Neural cell (in vitro differentiated cells): ENCODE measurements around the gene ITPK1. TPM values are rescaled to one million over a fixed set of nuclear protein-coding genes. Genes with fewer than 3 reads are reported as not detected.

Source experiments
- H2AFZ ChIP-seq: fragments of 200-600, 300-800 bp; sonication (generic), shearing (Covaris generic); 2 replicates; pipeline ENCODE4 v1.6.0; 2014; ENCODE audit warnings: low read depth, mild to moderate bottlenecking, antibody characterized with exemption, low read length, moderate library complexity
- H3F3A ChIP-seq: fragments of 200-600 bp; shearing (Covaris generic); 2 replicates; pipeline ENCODE4 v1.6.1; 2016; ENCODE audit warnings: mild to moderate bottlenecking, moderate library complexity, mixed read lengths, antibody characterized with exemption, low read length; ENCODE audit not compliant: insufficient read depth, poor library complexity, severe bottlenecking
- H3K27ac ChIP-seq: fragments of 200-600, 300-800 bp; sonication (generic), shearing (Covaris generic); 2 replicates; pipeline ENCODE4 v1.5.1; 2014; ENCODE audit warnings: mild to moderate bottlenecking, low read length, moderate library complexity
- H3K27me3 ChIP-seq: fragments of 300-800, 200-600 bp; sonication (generic), shearing (Covaris generic); 2 replicates; pipeline ENCODE4 v1.6.0; 2014; ENCODE audit warnings: mild to moderate bottlenecking, low read depth, low read length, moderate library complexity; ENCODE audit not compliant: insufficient read depth
- H3K36me3 ChIP-seq: fragments of 300-800, 200-600 bp; sonication (generic), shearing (Covaris generic); 2 replicates; pipeline ENCODE4 v1.5.1; 2014; ENCODE audit warnings: mild to moderate bottlenecking, antibody characterized with exemption, low read length, moderate library complexity; ENCODE audit not compliant: insufficient read depth
- H3K4me2 ChIP-seq: fragments of 300-800, 200-600 bp; sonication (generic), shearing (Covaris generic); 2 replicates; pipeline ENCODE4 v1.6.0; 2014; ENCODE audit warnings: mild to moderate bottlenecking, low read length
- H3K4me3 ChIP-seq: fragments of 300-800, 200-600 bp; sonication (generic), shearing (Covaris generic); 2 replicates; pipeline ENCODE4 v1.5.1; 2014; ENCODE audit warnings: mild to moderate bottlenecking, low read length, moderate library complexity
- H3K79me2 ChIP-seq: fragments of 200-600 bp; shearing (Covaris generic); replicated peaks from 2 replicates; pipeline ENCODE4 v1.6.0; 2014; ENCODE audit warnings: mild to moderate bottlenecking, low read length, moderate library complexity; ENCODE audit not compliant: insufficient read depth
- H3K9ac ChIP-seq: fragments of 300-800, 200-600 bp; sonication (generic), shearing (Covaris generic); 2 replicates; pipeline ENCODE4 v1.6.1; 2016; ENCODE audit warnings: mild to moderate bottlenecking, low read length, mixed read lengths
- H3K9me2 ChIP-seq: fragments of 200-600 bp; shearing (Covaris generic); 2 replicates; pipeline ENCODE4 v1.6.1; 2016; ENCODE audit warnings: mild to moderate bottlenecking, low read length, mixed read lengths; ENCODE audit not compliant: insufficient read depth
- H3K9me3 ChIP-seq: fragments of 200-600, 300-800 bp; sonication (generic), shearing (Covaris generic); 2 replicates; pipeline ENCODE4 v1.6.1; 2016; ENCODE audit warnings: mild to moderate bottlenecking, mixed run types, low read length, moderate library complexity, mixed read lengths
- H4K20me1 ChIP-seq: fragments of 200-600 bp; shearing (Covaris generic); 2 replicates; pipeline ENCODE4 v1.6.1; 2016; ENCODE audit warnings: mild to moderate bottlenecking, mixed run types; ENCODE audit not compliant: insufficient read depth
- CTCF ChIP-seq: fragments of 450-650 bp; IDR thresholded peaks from 2 replicates; pipeline ENCODE4 v1.5.1; 2014; ENCODE audit warnings: antibody characterized with exemption, mild to moderate bottlenecking, moderate library complexity; ENCODE audit not compliant: poor library complexity, severe bottlenecking
- EP300 ChIP-seq: fragments of 450-650 bp; conservative IDR thresholded peaks from 2 replicates; pipeline ENCODE4 v1.6.1; 2014; ENCODE audit warnings: antibody characterized with exemption, mild to moderate bottlenecking, moderate library complexity; ENCODE audit not compliant: poor library complexity, severe bottlenecking
- EZH2 ChIP-seq: fragments of 200-600, 300-800 bp; shearing (Covaris generic), sonication (generic); IDR thresholded peaks from 2 replicates; pipeline ENCODE4 v1.6.1; 2014; ENCODE audit warnings: antibody characterized with exemption, low read length, borderline replicate concordance, mild to moderate bottlenecking; ENCODE audit not compliant: insufficient read depth, poor library complexity, severe bottlenecking
- MXI1 ChIP-seq: fragments of 450-650 bp; conservative IDR thresholded peaks from 2 replicates; pipeline ENCODE4 v1.6.1; 2014; ENCODE audit warnings: antibody characterized with exemption, mild to moderate bottlenecking; ENCODE audit not compliant: poor library complexity, severe bottlenecking
- POLR2AphosphoS5 ChIP-seq: IDR thresholded peaks from 2 replicates; pipeline ENCODE4 v1.6.1; 2012
- RAD21 ChIP-seq: fragments of 450-650 bp; conservative IDR thresholded peaks from 2 replicates; pipeline ENCODE4 v1.6.1; 2014; ENCODE audit warnings: antibody characterized with exemption, mild to moderate bottlenecking, moderate library complexity
- REST ChIP-seq: IDR thresholded peaks from 2 replicates; pipeline ENCODE4 v1.6.1; 2012; ENCODE audit warnings: borderline replicate concordance
- SMC3 ChIP-seq: fragments of 450-650 bp; conservative IDR thresholded peaks from 2 replicates; pipeline ENCODE4 v1.6.1; 2014; ENCODE audit warnings: antibody characterized with exemption, mild to moderate bottlenecking, moderate library complexity; ENCODE audit not compliant: poor library complexity
- TAF1 ChIP-seq: IDR thresholded peaks from 2 replicates; pipeline ENCODE4 v1.6.1; 2012; ENCODE audit warnings: low read depth
- polyA plus RNA-seq: library from polyadenylated mRNA; depleted of rRNA; stranded (reverse); fragments of >200 nt; gene quantifications from 2 replicates; pipeline ENCODE4 v1.2.3, GENCODE V29; 2014

The ITPK1 gene
- polyA plus RNA-seq, 1 donor from 2014 or later = 65.0 TPM

- H3K27me3 ChIP-seq = no peaks in the 10 kb centered on the region
- H3K27ac ChIP-seq = no peak overlapping the region
- TF ChIP-seq EZH2 (no peak), SMC3 (no peak), RAD21 (no peak), EP300 (no peak), TAF1 (no peak), CTCF (no peak), POLR2AphosphoS5 (no peak), REST (no peak), MXI1 (no peak)
- H3K36me3 ChIP-seq = no peaks in the 10 kb centered on the region
- no peak overlapping the region for H2AFZ ChIP-seq
- H3K9ac ChIP-seq = no peak overlapping the region
- no peaks in the 10 kb centered on the region for H4K20me1 ChIP-seq
- no peaks in the 10 kb centered on the region for H3K9me3 ChIP-seq
- no peaks in the 10 kb centered on the region for H3K9me2 ChIP-seq
- no peaks in the 10 kb centered on the region for H3K79me2 ChIP-seq
- H3F3A ChIP-seq = no peaks in the 10 kb centered on the region
- no peak overlapping the region for H3K4me3 ChIP-seq
- H3K4me2 ChIP-seq = no peak overlapping the region
These were observed 102.6 kb downstream of the ITPK1 start for GRCh38 chr14:93012951-93013719.

- Histone ChIP-seq H2AFZ (no peak overlapping the region), H3K4me2 (no peak overlapping the region), H3K36me3 (no peaks in the 10 kb centered on the region), H3K27me3 (no peaks in the 10 kb centered on the region), H4K20me1 (no peaks in the 10 kb centered on the region), H3K27ac (no peak overlapping the region), H3K9me3 (no peaks in the 10 kb centered on the region), H3K9me2 (no peaks in the 10 kb centered on the region), H3K79me2 (no peaks in the 10 kb centered on the region), H3K4me3 (no peak overlapping the region), H3F3A (no peaks in the 10 kb centered on the region), H3K9ac (no peak overlapping the region)
- TF ChIP-seq RAD21 (no peak), CTCF (no peak), POLR2AphosphoS5 (no peak), EZH2 (no peak), MXI1 (no peak), TAF1 (no peak), EP300 (no peak), REST (no peak), SMC3 (no peak)
These were observed 103.2 kb downstream of the ITPK1 start for GRCh38 chr14:93012506-93012905.
